ENCODE measurements around the gene EXOC6B. TPM values are rescaled to one million over a fixed set of nuclear protein-coding genes. Genes with fewer than 3 reads are reported as not detected.

Gene EXOC6B
- total and polyA plus RNA-seq, 5 experiments from 2014 or later: 3.3 to 20.1 (median 3.4) TPM

DNA sequence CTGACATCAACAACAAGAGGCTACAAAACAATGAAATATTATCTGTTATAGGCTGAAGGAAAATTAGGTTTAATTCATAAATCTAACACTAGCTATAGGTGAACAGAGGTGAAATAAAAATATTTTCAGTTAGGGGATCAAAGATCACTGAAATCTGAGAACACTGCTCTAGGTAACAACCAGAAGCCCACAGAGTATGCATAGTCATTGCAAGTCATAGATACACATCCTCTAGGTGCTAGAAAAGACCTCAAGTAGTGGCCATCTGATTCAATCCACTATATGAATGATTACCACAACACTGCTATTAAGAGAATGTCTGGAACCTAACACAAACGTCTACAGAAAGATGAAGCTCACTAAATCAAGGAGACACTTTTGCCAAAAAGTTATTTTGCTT lies 413.6 kb downstream of the EXOC6B start:
- DNase-seq: no peak
- no peak for ATAC-seq
- no peak overlapping the region for H3K27ac Mint-ChIP-seq
- no peak overlapping the region for H3K4me3 Mint-ChIP-seq
- no peaks in the 10 kb centered on the region for H3K27me3 Mint-ChIP-seq
- POLR2A ChIA-PET: no interaction called here
- peaks cover 6 to 43% (median 26%) of the 10 kb centered on the region in 3 donors for H3K36me3 Mint-ChIP-seq
- H3K9me3 Mint-ChIP-seq: peaks cover 2 to 76% (median 17%) of the 10 kb centered on the region in 9 donors
- no peaks in the 10 kb centered on the region for H3K4me1 Mint-ChIP-seq

DNA sequence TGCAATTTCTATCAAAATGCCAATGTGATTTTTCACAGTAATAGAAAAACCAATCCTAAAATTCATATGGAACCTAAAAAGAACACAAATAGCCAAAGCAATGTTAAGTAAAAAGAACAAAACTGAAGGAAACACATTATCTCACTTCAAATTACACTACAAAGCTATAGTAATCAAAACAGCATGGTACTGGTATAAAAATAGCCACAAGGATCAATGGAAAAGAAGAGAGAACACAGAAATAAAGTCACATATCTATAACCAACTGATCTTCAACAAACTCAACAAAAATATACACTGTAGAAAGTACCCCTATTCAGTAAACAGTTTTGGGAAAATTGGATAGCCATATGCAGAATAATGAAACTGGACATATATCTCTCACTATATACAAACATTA lies 426.0 kb downstream of the EXOC6B start:
- POLR2A ChIA-PET: no interaction called here
- Mint-ChIP-seq H3K27me3 (no peaks in the 10 kb centered on the region), H3K9me3 (peaks cover 14 to 48% (median 27%) of the 10 kb centered on the region in 9 donors), H3K36me3 (peaks cover 10 to 45% (median 36%) of the 10 kb centered on the region in 3 donors), H3K27ac (no peak overlapping the region), H3K4me1 (no peaks in the 10 kb centered on the region), H3K4me3 (no peak overlapping the region)
- ATAC-seq (no peak), DNase-seq (no peak)

DNA sequence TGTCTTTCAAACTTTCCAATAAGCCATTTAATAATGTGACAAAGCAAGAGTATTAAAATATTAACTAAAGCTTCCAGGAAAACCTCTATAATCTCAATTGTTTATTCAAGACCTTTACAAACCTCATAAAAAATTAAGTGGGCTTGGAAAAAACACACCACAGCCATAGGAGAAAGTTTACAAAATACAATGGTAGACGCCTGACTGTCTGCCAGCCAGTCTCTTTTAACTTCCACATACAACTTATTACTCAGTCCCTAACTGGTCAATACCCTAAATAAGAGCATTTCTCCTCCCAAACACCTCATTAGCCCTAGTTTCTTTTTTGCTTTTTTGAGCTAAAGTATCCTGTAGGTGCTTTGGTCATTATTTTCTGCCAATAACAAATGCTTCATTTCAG lies 430.7 kb downstream of the EXOC6B start:
- ATAC-seq (no peak), DNase-seq (no peak)
- POLR2A ChIA-PET: no interaction called here
- no peak overlapping the region for H3K27ac Mint-ChIP-seq
- no peaks in the 10 kb centered on the region for H3K4me1 Mint-ChIP-seq
- H3K36me3 Mint-ChIP-seq: peaks cover 5 to 45% (median 44%) of the 10 kb centered on the region in 3 donors
- no peaks in the 10 kb centered on the region for H3K27me3 Mint-ChIP-seq
- peaks cover 10 to 49% (median 27%) of the 10 kb centered on the region in 9 donors for H3K9me3 Mint-ChIP-seq
- H3K4me3 Mint-ChIP-seq: no peak overlapping the region

DNA sequence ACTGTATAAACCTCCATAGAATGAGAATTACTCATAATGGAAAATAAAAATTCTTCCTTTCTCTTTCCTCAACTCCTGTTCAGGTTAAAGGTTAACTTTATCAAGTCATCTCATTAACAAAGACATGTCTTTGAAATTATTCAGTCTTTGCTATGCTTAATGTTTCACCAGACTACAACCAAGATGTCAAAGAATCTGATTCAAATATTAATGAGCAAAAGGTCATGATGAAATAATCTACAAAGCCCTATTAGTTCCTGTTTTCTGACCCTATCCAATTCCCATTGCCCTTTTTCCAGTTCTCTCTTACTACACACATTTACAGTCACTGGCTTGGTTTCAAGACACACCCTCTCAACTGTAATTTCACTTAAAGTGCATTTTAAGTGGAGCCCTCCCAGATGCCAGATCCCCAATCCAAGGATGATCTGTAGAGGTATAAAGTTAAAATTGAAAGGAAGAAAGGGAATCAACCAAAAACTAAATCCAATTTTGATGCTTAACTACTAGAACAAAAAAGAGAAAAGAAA lies 431.2 kb downstream of the EXOC6B start:
- Mint-ChIP-seq H3K4me3 (no peak overlapping the region), H3K27me3 (no peaks in the 10 kb centered on the region), H3K9me3 (peaks cover 9 to 49% (median 29%) of the 10 kb centered on the region in 9 donors), H3K36me3 (peaks cover 5 to 44% (median 40%) of the 10 kb centered on the region in 3 donors), H3K27ac (no peak overlapping the region), H3K4me1 (no peaks in the 10 kb centered on the region)
- POLR2A ChIA-PET: no interaction called here
- ATAC-seq (no peak), DNase-seq (no peak)

DNA sequence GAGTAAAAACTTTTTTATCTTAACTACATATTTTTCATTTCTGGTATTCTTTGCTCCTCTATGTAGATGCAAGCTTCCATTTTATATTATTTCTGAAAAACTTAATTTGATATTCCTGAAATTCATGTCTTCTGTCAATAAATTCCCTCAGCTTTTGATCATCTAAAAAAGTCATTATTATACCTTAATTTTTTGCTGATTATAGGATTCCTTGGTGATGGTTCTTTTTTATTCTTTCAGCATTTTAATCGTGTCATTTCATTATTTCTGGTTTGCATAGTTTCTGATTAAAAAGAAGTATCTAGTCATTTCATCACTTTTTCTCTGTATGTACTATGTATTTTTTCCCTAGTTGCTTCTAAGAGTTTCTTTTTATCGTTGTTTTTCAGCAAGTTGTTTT lies 436.4 kb downstream of the EXOC6B start:
- H3K9me3 Mint-ChIP-seq: peaks cover 12 to 81% (median 43%) of the 10 kb centered on the region in 9 donors
- no peak for DNase-seq
- no peaks in the 10 kb centered on the region for H3K27me3 Mint-ChIP-seq
- H3K36me3 Mint-ChIP-seq: peaks cover 7 to 46% (median 37%) of the 10 kb centered on the region in 3 donors
- no peak overlapping the region for H3K4me3 Mint-ChIP-seq
- no peak for ATAC-seq
- H3K27ac Mint-ChIP-seq: no peak overlapping the region
- POLR2A ChIA-PET: no interaction called here
- no peaks in the 10 kb centered on the region for H3K4me1 Mint-ChIP-seq

DNA sequence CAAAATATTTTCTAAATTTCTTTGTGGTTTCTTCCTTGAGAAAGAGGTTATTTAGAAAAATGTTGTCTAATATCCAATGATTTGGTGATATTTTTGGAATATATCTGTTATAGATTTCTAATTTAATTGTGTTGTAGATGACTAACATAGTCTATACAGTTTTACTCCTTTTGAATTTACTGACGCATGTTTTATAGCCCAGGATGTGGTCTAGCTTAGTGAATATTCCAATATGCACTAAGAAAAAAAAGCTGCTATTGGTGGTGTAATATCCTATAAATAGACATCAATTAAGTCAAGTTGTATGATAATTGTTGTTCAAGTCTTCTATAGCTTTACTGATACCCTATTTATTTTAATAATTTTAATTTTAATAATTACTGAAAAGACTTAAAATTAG lies 437.6 kb downstream of the EXOC6B start:
- ATAC-seq (no peak), DNase-seq (no peak)
- POLR2A ChIA-PET: no interaction called here
- Mint-ChIP-seq H3K27ac (no peak overlapping the region), H3K4me1 (no peaks in the 10 kb centered on the region), H3K27me3 (no peaks in the 10 kb centered on the region), H3K36me3 (peaks cover 9 to 50% (median 46%) of the 10 kb centered on the region in 3 donors), H3K4me3 (no peak overlapping the region), H3K9me3 (peaks cover 12 to 84% (median 48%) of the 10 kb centered on the region in 9 donors)

DNA sequence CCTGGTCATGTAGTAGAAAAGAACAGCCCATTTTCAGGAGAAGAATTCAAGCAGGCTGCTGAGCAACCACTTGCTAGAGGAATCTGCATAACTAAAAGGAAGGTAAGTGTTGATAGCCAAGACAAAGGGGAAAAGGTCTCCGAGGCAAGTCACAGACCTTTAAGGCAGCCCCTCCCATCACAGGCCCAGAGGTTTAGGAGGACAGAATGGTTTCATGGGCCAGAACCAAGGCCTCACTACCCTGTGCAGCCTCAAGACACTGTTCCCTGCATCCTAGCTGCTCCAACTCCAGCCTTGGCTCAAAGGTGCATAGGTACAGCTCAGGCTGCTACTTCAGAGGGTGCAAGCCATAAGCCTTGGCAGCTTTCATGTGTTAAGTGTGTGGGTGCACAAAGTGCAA lies 439.5 kb downstream of the EXOC6B start:
- Mint-ChIP-seq H3K4me1 (no peaks in the 10 kb centered on the region), H3K36me3 (peaks cover 6 to 49% (median 45%) of the 10 kb centered on the region in 3 donors), H3K4me3 (no peak overlapping the region), H3K9me3 (peaks cover 12 to 68% (median 40%) of the 10 kb centered on the region in 9 donors), H3K27me3 (no peaks in the 10 kb centered on the region), H3K27ac (no peak overlapping the region)
- no peak for ATAC-seq
- no peak for DNase-seq
- POLR2A ChIA-PET: no interaction called here

DNA sequence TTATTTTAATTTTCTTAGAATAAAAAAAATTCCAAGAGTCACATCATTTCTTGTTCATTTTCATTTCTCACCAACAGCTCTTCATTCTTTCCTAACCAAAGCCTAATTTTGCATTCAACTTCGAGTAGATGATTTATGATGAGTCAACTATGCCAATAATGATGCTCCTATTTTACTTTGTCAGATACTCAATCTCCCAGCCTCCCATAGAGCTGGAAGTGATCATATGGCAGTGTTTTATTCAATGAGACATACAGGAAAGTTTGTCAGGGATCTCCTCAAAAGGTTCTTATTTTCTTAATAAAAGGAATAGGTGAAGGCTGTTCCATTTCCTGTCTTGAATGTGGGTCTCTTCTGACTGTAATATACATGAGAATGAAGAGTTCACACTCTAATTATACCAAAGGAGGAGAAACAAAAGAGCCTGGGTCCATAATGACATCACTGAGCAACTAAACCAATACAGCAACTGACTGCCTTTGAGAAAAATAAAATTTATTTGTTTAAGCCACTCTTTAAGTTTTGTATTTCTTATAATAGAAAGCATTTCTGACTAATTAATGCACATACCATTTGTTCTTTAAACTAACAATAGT lies 447.0 kb downstream of the EXOC6B start:
- POLR2A ChIA-PET: no interaction called here
- H3K27ac Mint-ChIP-seq: no peak overlapping the region
- DNase-seq (no peak), ATAC-seq (no peak)
- no peaks in the 10 kb centered on the region for H3K27me3 Mint-ChIP-seq
- H3K9me3 Mint-ChIP-seq: peaks cover 0 to 19% (median 7%) of the 10 kb centered on the region in 9 donors
- H3K4me1 Mint-ChIP-seq: peaks cover 0 to 1% (median 0%) of the 10 kb centered on the region in 4 donors
- H3K4me3 Mint-ChIP-seq: no peak overlapping the region
- H3K36me3 Mint-ChIP-seq: peaks cover 46 to 73% (median 60%) of the 10 kb centered on the region in 3 donors

DNA sequence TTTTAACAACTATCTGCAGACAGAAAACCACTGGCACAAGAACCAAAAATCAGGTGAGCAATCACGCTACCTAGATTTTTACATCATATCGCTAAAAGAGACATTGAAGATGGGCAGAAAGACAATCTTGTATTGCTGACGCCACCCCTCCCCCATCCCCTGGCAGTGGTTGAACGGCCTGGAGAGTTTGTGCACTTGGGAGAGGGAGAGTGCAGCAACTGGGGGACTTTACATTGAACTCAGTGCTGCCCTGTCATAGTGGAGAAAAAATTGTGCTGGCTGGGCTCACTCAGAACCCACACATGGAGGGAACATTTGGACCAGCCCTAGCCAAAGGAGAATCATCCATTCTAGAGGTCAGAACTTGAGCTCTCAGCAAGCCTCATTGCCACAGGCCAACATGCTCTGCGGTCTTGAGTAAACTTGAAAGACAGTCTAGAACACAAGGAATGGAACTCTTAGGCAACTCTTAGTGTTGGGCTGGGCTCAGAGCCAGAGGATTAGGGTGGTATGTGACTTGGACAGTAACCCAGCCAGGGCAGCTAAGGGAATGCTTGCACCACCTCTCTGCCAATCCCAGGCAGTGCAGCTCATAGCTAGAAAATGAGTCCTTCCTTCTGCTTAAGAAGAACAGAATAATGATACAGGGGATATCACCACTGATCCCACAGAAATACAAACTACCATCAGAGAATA lies 458.2 kb downstream of the EXOC6B start:
- Mint-ChIP-seq H3K9me3 (peaks cover 5 to 31% (median 24%) of the 10 kb centered on the region in 9 donors), H3K4me1 (no peaks in the 10 kb centered on the region), H3K4me3 (no peak overlapping the region), H3K27me3 (no peaks in the 10 kb centered on the region), H3K36me3 (peaks cover 28 to 47% (median 40%) of the 10 kb centered on the region in 3 donors), H3K27ac (no peak overlapping the region)
- POLR2A ChIA-PET: no interaction called here
- no peak for ATAC-seq
- no peak for DNase-seq

DNA sequence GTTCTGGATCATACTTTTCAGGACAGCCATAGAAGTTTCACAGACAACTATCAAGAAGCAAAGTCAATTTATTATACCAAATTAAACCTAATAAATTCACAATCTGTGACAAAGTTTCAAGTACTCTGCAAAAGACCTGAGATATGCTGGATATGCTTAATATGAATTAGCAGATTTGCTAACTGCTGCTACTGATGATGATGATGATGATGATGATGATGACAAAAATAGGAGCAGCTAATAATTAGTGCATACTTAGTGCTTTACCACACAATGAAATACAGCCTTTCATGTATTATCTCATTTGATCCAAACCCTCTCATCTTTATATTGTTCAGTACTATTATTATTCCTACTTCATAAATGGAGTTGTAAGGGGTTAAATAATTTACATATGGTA lies 462.4 kb downstream of the EXOC6B start:
- DNase-seq: no peak
- H3K9me3 Mint-ChIP-seq: peaks cover 0 to 8% (median 2%) of the 10 kb centered on the region in 9 donors
- ATAC-seq: no peak
- no peaks in the 10 kb centered on the region for H3K4me1 Mint-ChIP-seq
- H3K36me3 Mint-ChIP-seq: peaks cover 26 to 45% (median 30%) of the 10 kb centered on the region in 3 donors
- no peak overlapping the region for H3K4me3 Mint-ChIP-seq
- POLR2A ChIA-PET: no interaction called here
- H3K27ac Mint-ChIP-seq: no peak overlapping the region
- no peaks in the 10 kb centered on the region for H3K27me3 Mint-ChIP-seq

DNA sequence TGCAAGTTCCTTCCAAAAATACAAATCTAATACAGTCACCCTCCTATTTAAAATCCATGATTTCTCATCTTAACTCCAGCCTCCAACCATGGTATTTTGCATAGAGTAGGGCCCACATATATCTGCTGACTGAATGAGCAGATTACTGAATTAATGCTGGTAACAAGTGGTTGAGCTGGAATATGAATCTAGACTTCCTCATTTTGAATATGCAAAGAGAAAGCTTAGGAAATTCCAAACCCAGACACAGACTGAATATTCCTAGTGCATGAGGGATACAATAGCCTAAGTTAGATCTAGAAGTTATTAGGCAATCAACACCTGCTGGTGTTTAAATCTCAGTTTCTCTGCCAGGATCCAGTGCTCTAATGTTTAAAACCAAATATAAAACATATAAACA lies 463.1 kb downstream of the EXOC6B start:
- peaks cover 0 to 8% (median 0%) of the 10 kb centered on the region in 9 donors for H3K9me3 Mint-ChIP-seq
- H3K36me3 Mint-ChIP-seq: peaks cover 26 to 49% (median 31%) of the 10 kb centered on the region in 3 donors
- ATAC-seq: no peak
- DNase-seq: no peak
- H3K4me3 Mint-ChIP-seq: no peak overlapping the region
- H3K27ac Mint-ChIP-seq: no peak overlapping the region
- H3K4me1 Mint-ChIP-seq: no peaks in the 10 kb centered on the region
- POLR2A ChIA-PET: no interaction called here
- H3K27me3 Mint-ChIP-seq: no peaks in the 10 kb centered on the region

DNA sequence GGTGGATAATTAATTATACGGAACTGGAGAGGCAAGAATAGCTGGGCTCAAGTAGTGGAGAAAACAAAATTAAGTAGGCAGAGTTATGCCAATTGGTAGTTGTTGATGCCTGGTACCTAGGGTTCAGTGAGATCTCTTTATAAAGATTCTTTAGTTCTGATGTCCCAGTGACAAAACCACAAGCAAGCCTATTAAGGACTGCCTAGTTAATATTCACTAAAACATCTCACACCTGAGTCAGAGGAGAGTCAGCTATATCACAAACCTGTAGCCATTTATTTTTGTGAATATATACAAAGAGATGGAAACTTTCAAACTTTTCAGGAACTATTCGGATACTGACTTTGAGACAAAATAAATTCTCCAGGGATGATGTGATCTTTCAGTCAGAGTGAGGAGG lies 464.3 kb downstream of the EXOC6B start:
- Mint-ChIP-seq H3K4me1 (no peaks in the 10 kb centered on the region), H3K27me3 (no peaks in the 10 kb centered on the region), H3K9me3 (peaks cover 0 to 5% (median 0%) of the 10 kb centered on the region in 9 donors), H3K36me3 (peaks cover 26 to 54% (median 34%) of the 10 kb centered on the region in 3 donors), H3K27ac (no peak overlapping the region), H3K4me3 (no peak overlapping the region)
- POLR2A ChIA-PET: no interaction called here
- DNase-seq (no peak), ATAC-seq (no peak)

DNA sequence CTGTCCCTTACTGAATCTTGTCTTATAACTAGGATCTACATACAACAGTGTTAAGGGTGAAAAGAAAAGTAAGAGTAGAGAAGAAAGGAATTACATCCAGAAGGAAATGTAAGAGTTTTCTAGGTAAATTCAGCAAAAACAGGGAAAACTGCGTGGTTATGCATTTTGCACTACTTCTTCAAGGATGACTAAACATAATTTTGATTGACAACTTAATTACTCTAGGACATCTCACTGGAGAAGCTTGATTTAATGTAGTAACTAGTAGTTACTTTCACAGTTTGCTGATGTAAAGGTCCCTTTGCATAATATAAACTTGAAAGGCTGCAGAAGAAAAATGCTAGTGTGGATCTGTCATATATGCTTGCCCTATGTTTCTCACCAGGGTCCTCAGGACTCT lies 464.8 kb downstream of the EXOC6B start:
- no peak for ATAC-seq
- Mint-ChIP-seq H3K4me1 (no peaks in the 10 kb centered on the region), H3K4me3 (no peak overlapping the region), H3K36me3 (peaks cover 22 to 54% (median 30%) of the 10 kb centered on the region in 3 donors), H3K9me3 (peaks cover 0 to 5% (median 0%) of the 10 kb centered on the region in 9 donors), H3K27ac (no peak overlapping the region), H3K27me3 (no peaks in the 10 kb centered on the region)
- POLR2A ChIA-PET: no interaction called here
- no peak for DNase-seq

Measured in naive thymus-derived CD8-positive, alpha-beta T cell (primary cell).